Heart right ventricle (tissue), 16 donors: Measurements from ENCODE around the gene PLP1. TPM values are rescaled to one million over a fixed set of nuclear protein-coding genes. Genes with fewer than 3 reads are reported as not detected.

Experiments used
- ATAC-seq, 8 donors: fragments of 200-7000 bp; cut with Tn5 transposase; one replicate each; pipeline ENCODE4 v1.9.1; 2020; ENCODE audit warnings: mild to moderate bottlenecking in 8 of 8, moderate library complexity in 8 of 8, moderate number of reproducible peaks in 1 of 8
- DNase-seq, 2 donors: peaks; one replicate each; pipeline ENCODE4 v3.0.0-alpha.2; 2020
- H3K27ac ChIP-seq, 10 donors: fragments of 200-600 bp; sonication (generic) in 2 of 10; one replicate each; pipeline versions ENCODE4 v1.5.0 to v1.8.0; 2020 to 2022; ENCODE audit warnings: mild to moderate bottlenecking in 3 of 10
- H3K27me3 ChIP-seq, 7 donors: fragments of 200-600 bp; one replicate each; pipeline ENCODE4 v1.8.0; 2021 to 2022; ENCODE audit warnings: mild to moderate bottlenecking in 2 of 7
- H3K36me3 ChIP-seq, 9 donors: fragments of 200-600 bp; sonication (generic) in 1 of 9; one replicate each; pipeline versions ENCODE4 v1.5.0 to v1.8.0; 2020 to 2022; ENCODE audit warnings: mild to moderate bottlenecking in 2 of 9
- H3K4me1 ChIP-seq, 9 donors: fragments of 200-600 bp; sonication (generic) in 1 of 9; one replicate each; pipeline versions ENCODE4 v1.5.0 to v1.8.0; 2020 to 2022; ENCODE audit warnings: mild to moderate bottlenecking in 4 of 9
- H3K4me3 ChIP-seq, 10 donors: fragments of 200-600 bp; sonication (generic) in 2 of 10; one replicate each; pipeline versions ENCODE4 v1.5.0 to v1.8.0; 2020 to 2022; ENCODE audit warnings: mild to moderate bottlenecking in 7 of 10, moderate library complexity in 2 of 10
- H3K9me3 ChIP-seq, 11 donors: fragments of 200-600 bp in 10 of 11; sonication (generic) in 2 of 11; one replicate each; pipeline versions ENCODE4 v1.5.0 to v1.8.0; 2013 to 2022; ENCODE audit warnings: mild to moderate bottlenecking in 2 of 11, control low read depth in 1 of 11, moderate library complexity in 1 of 11
- CTCF ChIP-seq, 9 donors: fragments of 200-600 bp; sonication (generic) in 2 of 9; IDR thresholded peaks; one replicate each; pipeline versions ENCODE4 v1.5.0 to v1.8.0; 2021 to 2022; ENCODE audit warnings: antibody characterized with exemption in 9 of 9, mild to moderate bottlenecking in 5 of 9, moderate library complexity in 1 of 9
- WGBS, 2 donors: extraction: QIAGEN DNeasy Blood & Tissue Kit; methylation state at CpG; one replicate each; pipeline ENCODE4 v1.1.7; 2013; ENCODE audit warnings: inconsistent platforms in 1 of 2; 5-methylcytosine and 5-hydroxymethylcytosine counted together
- intact Hi-C, 10 donors: fragments of 100-400 bp; cut with DNase I; formaldehyde crosslinking; loops; one replicate each; pipeline versions ENCODE4 v1.11.1 to v1.14.2; 2022
- polyA plus RNA-seq, 2 donors: library from polyadenylated mRNA; stranded (reverse); fragments of 200-250 nt; gene quantifications; one replicate each; pipeline ENCODE4 v1.2.3, GENCODE V29; 2013
- total RNA-seq, 10 donors: library from RNA; stranded (reverse); fragmentation: NEBNext Ultra II Directional in 3 of 10; extraction: Animal tissue kit (Norgen Biotek cat#: 25700) in 3 of 10; gene quantifications; one replicate each; pipeline versions ENCODE4 v1.2.1 to v1.2.4, GENCODE V29; 2021 to 2023
- donor health status: Arrhythmogenic right ventricular cardiomyopathy.
- donor health status: ischemic (EF 13 %, LVEDD 7.1; RV severe dilation, severe dysfunction).
- donor health status: healthy with polysubstance abuse.
- donor health status: DM: no; HTN: yes; CAD: no.
- donor health status: DM: no; HTN: no; CAD: no.
- donor health status: ischemic (EF 25% LVEDD 6.9; RV normal size, moderate dysfunction).
- donor health status: ischemic (EF 25% LVEDD 5.7; RV mildly dilated, moderate dysfunction).
- donor health status: healthy.
- donor health status: DM: yes; HTN: yes; CAD: no.
- donor health status: Ischemic cardiomyopathy.
- donor health status: ischemic (EF 35%, LVEDD 5.7; RV mildly dilated, moderate dysfunction).
- donor health status: nonischemic (EF 11% LVEDD 7.7; RV severe dilation, severe dysfunction).
- donor health status: DM: yes; HTN: yes; CAD: no.
- donor health status: PGD.
- donor health status: ischemic (EF 29% LVEDD 5.4; RV normal size, mild dysfunction).
- donor health status: nonischemic (EF 23%, LVEDD 6.1; RV moderate dilation, normal function).

Gene PLP1
- total and polyA plus RNA-seq, 12 donors, result 0.94 to 10.4 (median 2.6) TPM

- H3K36me3 ChIP-seq, result no peaks in the 10 kb centered on the region
- TF ChIP-seq CTCF (IDR thresholded peaks at IDR 0.05), result no peak
- WGBS, 2 donors, result 46 to 47% methylated on average over 3 of the region's 3 CpGs
- H3K9me3 ChIP-seq, result no peaks in the 10 kb centered on the region
- H3K4me3 ChIP-seq, result no peak overlapping the region
- peak overlapping the region in 6 of 10 donors; percentile 28 to 79 (median 64) for H3K27ac ChIP-seq
- ATAC-seq, result peak in 4 of 8 donors; percentile 15 to 43 (median 39)
- H3K4me1 ChIP-seq, result peaks cover 0 to 20% (median 10%) of the 10 kb centered on the region in 9 donors
- intact Hi-C loops, result loop anchor here in 1 of 10 donors (10.0 kb wide), 1 partner anchor 85 kb away; no protein-coding TSS in a partner anchor
- H3K27me3 ChIP-seq, result peaks cover 0 to 70% (median 0%) of the 10 kb centered on the region in 7 donors
- DNase-seq, result no peak
Measured at GRCh38 chrX:103730147-103730795, 46.4 kb upstream of the PLP1 start.

GRCh38 chrX:103730796-103731493 lies 45.7 kb upstream of the PLP1 start:
- intact Hi-C loops, result loop anchor here in 1 of 10 donors (10.0 kb wide), 1 partner anchor 84 kb away; no protein-coding TSS in a partner anchor
- H3K9me3 ChIP-seq, result no peaks in the 10 kb centered on the region
- H3K27ac ChIP-seq, result peak overlapping the region in 9 of 10 donors; percentile 22 to 79 (median 57)
- H3K4me3 ChIP-seq, result no peak overlapping the region
- H3K27me3 ChIP-seq, result peaks cover 0 to 64% (median 0%) of the 10 kb centered on the region in 7 donors
- ATAC-seq (peak in 7 of 8 donors; percentile 84 to 93 (median 88)), DNase-seq (peak in 1 of 2 donors; percentile 48)
- H3K4me1 ChIP-seq, result peaks cover 0 to 20% (median 10%) of the 10 kb centered on the region in 9 donors
- no peaks in the 10 kb centered on the region for H3K36me3 ChIP-seq
- no peak for TF ChIP-seq CTCF (IDR thresholded peaks at IDR 0.05)
- 25 to 41% methylated on average over 7 to 8 of the region's 8 CpGs for WGBS, 2 donors

GRCh38 chrX:103733017-103733416 lies 43.6 kb upstream of the PLP1 start:
- no peak for DNase-seq
- intact Hi-C loops, result loop anchor here in 1 of 10 donors (10.0 kb wide), 1 partner anchor 82 kb away; no protein-coding TSS in a partner anchor
- 95 to 100% methylated on average over 1 of the region's 1 CpG for WGBS, 2 donors

More at GRCh38 chrX:103733017-103733416, 43.6 kb upstream of the PLP1 start:
- no peak for ATAC-seq
- no peak overlapping the region for H3K4me3 ChIP-seq
- no peak overlapping the region for H3K27ac ChIP-seq
- H3K9me3 ChIP-seq, result no peaks in the 10 kb centered on the region
- no peaks in the 10 kb centered on the region for H3K36me3 ChIP-seq
- no peak for TF ChIP-seq CTCF (IDR thresholded peaks at IDR 0.05)
- H3K4me1 ChIP-seq, result peaks cover 0 to 20% (median 10%) of the 10 kb centered on the region in 9 donors
- H3K27me3 ChIP-seq, result peaks cover 0 to 58% (median 0%) of the 10 kb centered on the region in 7 donors
